Endothelial cell of umbilical vein (primary cell): ENCODE results near the gene KRABD2.

ENCODE experiments used
- BruUV-seq: library from RNA; stranded (reverse); fragments of 400-500 nt; replicated peaks from 2 replicates; lab custom pipeline; 2021; lab: Mats Ljungman, UMichigan
- CTCF ChIA-PET: fragments of 300-600, 350-600 bp; sonication (Branson Sonifier 250); formaldehyde crosslinking; loops from one replicate; lab custom pipeline; 2021; ENCODE audit warnings: antibody characterized with exemption, inconsistent platforms; lab: Charles Lee
- POLR2A ChIA-PET: fragments of 300-600, 350-600 bp; sonication (Branson Sonifier 250); formaldehyde crosslinking; loops from one replicate; lab custom pipeline; 2021; ENCODE audit warnings: antibody characterized with exemption, inconsistent platforms; lab: Charles Lee
- DNase-seq: peaks from one replicate; pipeline ENCODE4 v3.0.0-alpha.2; 2011; ENCODE audit warnings: low read depth, low spot score
- FAIRE-seq: peaks from 2 replicates; lab custom pipeline; 2011; peaks lifted over from hg19 to GRCh38; lab: Jason Lieb, UNC
- H2AFZ ChIP-seq: 2 replicates; pipeline ENCODE4 v1.6.0; 2012; ENCODE audit warnings: low read depth, low read length, control low read depth, inconsistent platforms
- H3K27ac ChIP-seq: 2 replicates; pipeline ENCODE4 v1.5.1; 2011; ENCODE audit warnings: low read depth, mild to moderate bottlenecking, control low read depth, low read length, moderate library complexity; ENCODE audit not compliant: insufficient read depth
- H3K27me3 ChIP-seq, 2 experiments: 2 replicates each; pipeline versions ENCODE4 v1.6.0 to v1.6.1; 2011; ENCODE audit warnings: low read length in 2 of 2, mixed read lengths in 1 of 2; ENCODE audit not compliant: control insufficient read depth in 2 of 2, insufficient read depth in 2 of 2
- H3K36me3 ChIP-seq, 2 experiments: 2 replicates in 1 of 2; 3 replicates in 1 of 2; pipeline ENCODE4 v1.5.1; 2011; ENCODE audit warnings: low read length in 2 of 2, mild to moderate bottlenecking in 1 of 2, moderate library complexity in 1 of 2; ENCODE audit not compliant: control insufficient read depth in 2 of 2, insufficient read depth in 2 of 2; ENCODE audit errors: extremely low read depth in 1 of 2
- H3K4me1 ChIP-seq: 3 replicates; pipeline ENCODE4 v1.5.1; 2011; ENCODE audit warnings: mild to moderate bottlenecking, low read length; ENCODE audit not compliant: control insufficient read depth, insufficient read depth; ENCODE audit errors: extremely low read depth
- H3K4me2 ChIP-seq: 2 replicates; pipeline ENCODE4 v1.6.1; 2011; ENCODE audit warnings: low read length, control low read depth, mixed read lengths; ENCODE audit not compliant: insufficient read depth
- H3K4me3 ChIP-seq, 3 experiments: fragments of 200-600 bp in 1 of 3; sonication (generic), shearing (Covaris generic) in 1 of 3; replicated peaks in 1 of 3; 2 replicates each; pipeline ENCODE4 v1.5.1; 2011 to 2016; ENCODE audit warnings: control low read depth in 3 of 3, low read length in 3 of 3, mild to moderate bottlenecking in 2 of 3, inconsistent platforms in 1 of 3, low read depth in 1 of 3, moderate library complexity in 1 of 3; ENCODE audit not compliant: insufficient read depth in 1 of 3
- H3K79me2 ChIP-seq: 2 replicates; pipeline ENCODE4 v1.6.0; 2012; ENCODE audit warnings: low read length, inconsistent platforms; ENCODE audit not compliant: control insufficient read depth, insufficient read depth
- H3K9ac ChIP-seq: replicated peaks from 2 replicates; pipeline ENCODE3; 2011; ENCODE audit warnings: low read length, control low read depth; ENCODE audit not compliant: insufficient read depth; ENCODE audit errors: extremely low read depth
- H3K9me1 ChIP-seq: replicated peaks from 3 replicates; pipeline ENCODE4 v1.6.0; 2011; ENCODE audit warnings: mild to moderate bottlenecking, low read length; ENCODE audit not compliant: control insufficient read depth, insufficient read depth; ENCODE audit errors: extremely low read depth
- H3K9me3 ChIP-seq: replicated peaks from 2 replicates; pipeline ENCODE4 v1.5.1; 2012; ENCODE audit warnings: low read length, inconsistent platforms; ENCODE audit not compliant: control insufficient read depth, insufficient read depth
- H4K20me1 ChIP-seq: replicated peaks from 2 replicates; pipeline ENCODE3; 2011; ENCODE audit warnings: mild to moderate bottlenecking, low read length; ENCODE audit not compliant: control insufficient read depth, insufficient read depth; ENCODE audit errors: extremely low read depth
- CTCF ChIP-seq, 2 donors: IDR thresholded peaks; 1 replicate in 1 of 2; 2 replicates in 1 of 2; pipeline ENCODE4 v1.5.1; 2011; ENCODE audit warnings: low read length in 2 of 2, mild to moderate bottlenecking in 2 of 2, moderate library complexity in 2 of 2, control low read depth in 1 of 2, inconsistent platforms in 1 of 2, low read depth in 1 of 2; ENCODE audit not compliant: insufficient read depth in 1 of 2; ENCODE audit errors: extremely low read depth in 1 of 2
- EZH2 ChIP-seq: IDR thresholded peaks from 2 replicates; pipeline ENCODE4 v1.6.1; 2012; ENCODE audit warnings: borderline replicate concordance, low read depth, mild to moderate bottlenecking, moderate library complexity, low read length, inconsistent platforms; ENCODE audit not compliant: severe bottlenecking
- FOS ChIP-seq: IDR thresholded peaks from 2 replicates; pipeline ENCODE4 v1.6.1; 2011; ENCODE audit warnings: mild to moderate bottlenecking, low read length, moderate library complexity, borderline replicate concordance; ENCODE audit not compliant: insufficient read depth
- GATA2 ChIP-seq: IDR thresholded peaks from 2 replicates; pipeline ENCODE4 v1.7.0; 2011; ENCODE audit warnings: low read depth, mild to moderate bottlenecking, moderate library complexity, mixed read lengths, low read length; ENCODE audit not compliant: insufficient read length, insufficient read depth
- JUN ChIP-seq: IDR thresholded peaks from 2 replicates; pipeline ENCODE4 v1.6.1; 2011; ENCODE audit warnings: borderline replicate concordance, low read depth; ENCODE audit not compliant: insufficient read length, insufficient read depth
- MAX ChIP-seq: IDR thresholded peaks from 2 replicates; pipeline ENCODE4 v1.6.1; 2011; ENCODE audit not compliant: insufficient read depth, insufficient read length
- MYC ChIP-seq: IDR thresholded peaks from one replicate; pipeline ENCODE4 v1.6.1; 2011; ENCODE audit warnings: mild to moderate bottlenecking, low read depth, low read length
- POLR2A ChIP-seq: IDR thresholded peaks from 2 replicates; pipeline ENCODE4 v1.6.1; 2012; ENCODE audit warnings: low read depth, mild to moderate bottlenecking, control low read depth, low read length
- POLR2AphosphoS5 ChIP-seq: IDR thresholded peaks from 2 replicates; pipeline ENCODE4 v1.6.1; 2012; ENCODE audit warnings: low read depth, mild to moderate bottlenecking, control low read depth, low read length, moderate library complexity; ENCODE audit not compliant: insufficient read depth
- dilution Hi-C: fragments of 300-500 bp; cut with MboI; formaldehyde crosslinking; loops from one replicate; pipeline ENCODE4 v1.15.0; 2019; ENCODE audit warnings: low sequenced_read_pairs; ENCODE audit not compliant: extremely low pct_ligation_motif_present
- intact Hi-C: fragments of 100-400 bp; cut with micrococcal nuclease; formaldehyde crosslinking; loops from one replicate; pipeline ENCODE4 v1.10.0; 2022

Gene KRABD2

GRCh38 chr17:8360260-8360659 is 16.2 kb downstream of the KRABD2 start:
- H4K20me1 ChIP-seq = no peaks in the 10 kb centered on the region
- H3K36me3 ChIP-seq = no peaks in the 10 kb centered on the region
- no peak for FAIRE-seq
- POLR2A ChIA-PET = interaction anchor here (0.6 to 3.4 kb wide), 6 partner anchors 16 to 1214 kb away, joined by 3 to 21 read pairs (median 6); partner anchors contain the start of genes CTC1 and KRABD2
- no peaks in the 10 kb centered on the region for H3K9me3 ChIP-seq
- H3K27ac ChIP-seq = peak overlapping the region; percentile 90
- peak overlapping the region in 1 of 3 experiments; percentile 50 for H3K4me3 ChIP-seq
- intact Hi-C loops (loop anchor here (1.0 to 2.0 kb wide), 3 partner anchors 16 to 111 kb away; partner anchors contain the start of genes KRABD2, PFAS and SLC25A35), dilution Hi-C loops (no loop called here)
- peaks cover 37% of the 10 kb centered on the region for H3K4me1 ChIP-seq
- CTCF ChIA-PET = interaction anchor here (0.8 to 2.7 kb wide), 10 partner anchors 9 to 34 kb away, joined by 4 to 22 read pairs (median 5); partner anchors contain the start of gene KRABD2
- H3K4me2 ChIP-seq = peak overlapping the region; percentile 81
- no peak overlapping the region for H2AFZ ChIP-seq
- TSS peak; percentile 81 for BruUV-seq
- no peaks in the 10 kb centered on the region for H3K27me3 ChIP-seq
- H3K9me1 ChIP-seq = no peaks in the 10 kb centered on the region
- H3K79me2 ChIP-seq = no peaks in the 10 kb centered on the region
- peak overlapping the region; percentile 83 for H3K9ac ChIP-seq
- peak; percentile 94 for DNase-seq
- TF ChIP-seq POLR2A (no peak), CTCF (IDR thresholded peaks at IDR 0.05; ENCODE audit: extremely low read depth in 1 of 2, insufficient read depth in 1 of 2, low read depth in 1 of 2, low read length in 2 of 2) (no peak), POLR2AphosphoS5 (peak; percentile 43), JUN (no peak), GATA2 (peak; percentile 69), FOS (no peak), MAX (no peak), EZH2 (no peak), MYC (no peak)
